Measurements from ENCODE around the gene B3GALNT2. TPM values are rescaled to one million over a fixed set of nuclear protein-coding genes. Genes with fewer than 3 reads are reported as not detected.
A peak's percentile ranks its signal among the peaks of the same experiment; 100 is the strongest.

B3GALNT2 gene
- total RNA-seq, 1 donor = 34.7 TPM

DNA sequence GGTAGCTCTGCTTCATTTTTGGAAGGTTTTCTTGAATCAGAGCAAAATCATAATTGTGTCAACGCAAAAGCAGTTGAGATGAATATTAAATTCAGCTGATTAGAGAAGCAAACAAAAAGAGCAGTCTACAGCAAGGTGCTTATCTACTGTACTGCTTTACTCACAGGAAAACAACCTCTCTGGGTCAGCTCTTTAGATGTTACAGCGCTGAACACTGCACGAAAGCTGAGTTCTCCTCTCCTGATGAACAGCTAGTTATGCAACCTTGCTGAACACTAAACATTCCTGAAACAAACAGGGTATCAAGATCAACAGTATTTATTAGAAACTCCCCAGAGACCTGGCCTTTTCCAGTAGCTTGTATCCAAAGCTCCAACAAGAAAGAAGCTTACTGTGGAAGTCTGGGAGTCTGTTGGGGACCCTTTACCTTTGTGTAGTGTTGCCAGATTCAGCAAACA, 95.7 kb downstream of the B3GALNT2 start:
- no peak overlapping the region for H3K27ac ChIP-seq (ENCODE audit: low read depth, low read length)
- no peak overlapping the region for H2AFZ ChIP-seq (ENCODE audit: low read length)
- peak; percentile 9 for DNase-seq (ENCODE audit: insufficient read length, low spot score, missing footprints)
- TF ChIP-seq, protein P1, sequence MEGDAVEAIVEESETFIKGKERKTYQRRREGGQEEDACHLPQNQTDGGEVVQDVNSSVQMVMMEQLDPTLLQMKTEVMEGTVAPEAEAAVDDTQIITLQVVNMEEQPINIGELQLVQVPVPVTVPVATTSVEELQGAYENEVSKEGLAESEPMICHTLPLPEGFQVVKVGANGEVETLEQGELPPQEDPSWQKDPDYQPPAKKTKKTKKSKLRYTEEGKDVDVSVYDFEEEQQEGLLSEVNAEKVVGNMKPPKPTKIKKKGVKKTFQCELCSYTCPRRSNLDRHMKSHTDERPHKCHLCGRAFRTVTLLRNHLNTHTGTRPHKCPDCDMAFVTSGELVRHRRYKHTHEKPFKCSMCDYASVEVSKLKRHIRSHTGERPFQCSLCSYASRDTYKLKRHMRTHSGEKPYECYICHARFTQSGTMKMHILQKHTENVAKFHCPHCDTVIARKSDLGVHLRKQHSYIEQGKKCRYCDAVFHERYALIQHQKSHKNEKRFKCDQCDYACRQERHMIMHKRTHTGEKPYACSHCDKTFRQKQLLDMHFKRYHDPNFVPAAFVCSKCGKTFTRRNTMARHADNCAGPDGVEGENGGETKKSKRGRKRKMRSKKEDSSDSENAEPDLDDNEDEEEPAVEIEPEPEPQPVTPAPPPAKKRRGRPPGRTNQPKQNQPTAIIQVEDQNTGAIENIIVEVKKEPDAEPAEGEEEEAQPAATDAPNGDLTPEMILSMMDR (IDR thresholded peaks at IDR 0.05; ENCODE audit: extremely low read depth, low read depth, low read length) = no peak
- H3K4me3 ChIP-seq (ENCODE audit: insufficient read depth, low read length) = no peak overlapping the region
- peaks cover 3% of the 10 kb centered on the region for H3K36me3 ChIP-seq (ENCODE audit: insufficient read depth, low read length)
- peaks cover 17% of the 10 kb centered on the region for H4K20me1 ChIP-seq (ENCODE audit: insufficient read depth, low read length)
- H3K27me3 ChIP-seq (ENCODE audit: insufficient read depth, low read length) = no peaks in the 10 kb centered on the region
- H3K4me2 ChIP-seq (ENCODE audit: insufficient read depth, low read length) = no peak overlapping the region
- H3K9me3 ChIP-seq (ENCODE audit: low read depth, low read length) = no peaks in the 10 kb centered on the region
- peaks cover 33% of the 10 kb centered on the region for H3K79me2 ChIP-seq (ENCODE audit: insufficient read depth, low read length)
- H3K4me1 ChIP-seq (ENCODE audit: insufficient read depth, low read length) = peaks cover 2% of the 10 kb centered on the region

DNA sequence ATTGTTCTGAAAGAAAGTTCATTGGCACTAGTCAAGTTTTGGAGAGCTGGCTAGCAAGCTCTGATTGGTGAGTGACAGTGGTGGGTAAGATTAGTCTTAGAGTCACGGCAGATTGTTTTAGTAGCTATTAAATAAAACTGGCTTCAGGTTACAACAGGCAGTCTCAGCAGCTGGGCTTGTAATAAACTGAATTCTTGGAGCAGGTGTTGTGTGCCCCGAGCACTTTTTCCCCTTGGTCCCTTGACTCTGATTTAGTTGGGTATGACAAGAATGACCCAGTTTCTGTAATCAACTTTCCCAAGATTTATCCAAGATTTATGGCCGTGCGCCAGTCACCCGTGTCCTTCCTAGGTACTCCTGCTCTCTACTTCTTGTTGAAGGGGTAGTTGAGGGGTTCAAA, 96.8 kb downstream of the B3GALNT2 start:
- TF ChIP-seq, protein P1 (IDR thresholded peaks at IDR 0.05; ENCODE audit: extremely low read depth, low read depth, low read length) = no peak
- no peaks in the 10 kb centered on the region for H3K27me3 ChIP-seq (ENCODE audit: insufficient read depth, low read length)
- H3K9me3 ChIP-seq (ENCODE audit: low read depth, low read length) = no peaks in the 10 kb centered on the region
- H3K27ac ChIP-seq (ENCODE audit: low read depth, low read length) = no peak overlapping the region
- H3K36me3 ChIP-seq (ENCODE audit: insufficient read depth, low read length) = peaks cover 5% of the 10 kb centered on the region
- H4K20me1 ChIP-seq (ENCODE audit: insufficient read depth, low read length) = peaks cover 18% of the 10 kb centered on the region
- no peak overlapping the region for H2AFZ ChIP-seq (ENCODE audit: low read length)
- H3K79me2 ChIP-seq (ENCODE audit: insufficient read depth, low read length) = peaks cover 43% of the 10 kb centered on the region
- H3K4me3 ChIP-seq (ENCODE audit: insufficient read depth, low read length) = no peak overlapping the region
- H3K4me2 ChIP-seq (ENCODE audit: insufficient read depth, low read length) = no peak overlapping the region
- peaks cover 2% of the 10 kb centered on the region for H3K4me1 ChIP-seq (ENCODE audit: insufficient read depth, low read length)
- DNase-seq (ENCODE audit: insufficient read length, low spot score, missing footprints) = no peak

DNA sequence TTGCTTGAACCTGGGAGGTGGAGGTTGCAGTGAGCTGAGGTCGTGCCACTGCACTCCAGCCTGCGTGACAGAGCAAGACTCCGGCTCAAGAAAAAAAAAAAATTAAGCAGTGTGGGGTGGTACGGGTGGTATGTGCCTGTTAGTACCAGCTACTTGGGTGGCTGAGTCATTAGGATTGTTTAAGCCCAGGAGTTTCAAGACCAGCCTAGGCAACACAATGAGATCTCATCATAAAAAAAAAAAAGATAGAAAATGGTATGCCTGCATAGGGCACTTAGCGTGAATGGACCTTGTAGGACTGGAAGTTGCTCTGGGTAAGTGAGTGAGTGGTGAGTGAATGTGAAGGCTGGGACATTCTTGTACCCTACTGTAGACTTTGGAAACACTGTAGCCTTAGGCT, 100.1 kb downstream of the B3GALNT2 start:
- Histone ChIP-seq H3K4me1 (ENCODE audit: insufficient read depth, low read length) (peaks cover 11% of the 10 kb centered on the region), H3K79me2 (ENCODE audit: insufficient read depth, low read length) (peaks cover 61% of the 10 kb centered on the region)
- DNase-seq (ENCODE audit: insufficient read length, low spot score, missing footprints) = no peak

DNA sequence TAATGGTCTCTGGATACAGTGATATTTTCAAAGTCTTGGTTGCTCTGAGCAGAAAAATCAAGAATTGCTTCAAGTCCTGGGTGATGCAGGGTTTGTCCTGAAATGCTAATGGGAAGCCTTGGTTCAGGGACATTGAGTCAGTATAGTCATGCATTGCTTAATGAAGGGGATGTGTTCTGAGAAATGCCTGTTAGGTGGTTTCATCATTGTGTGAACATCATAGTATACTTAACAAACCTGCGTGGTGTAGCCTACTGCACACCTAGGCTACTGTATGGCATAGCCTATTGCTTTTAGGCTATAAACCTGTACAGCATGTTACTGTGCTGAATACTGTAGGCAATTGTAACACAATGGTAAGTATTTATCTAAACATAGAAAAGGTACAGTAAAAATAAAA, 100.7 kb downstream of the B3GALNT2 start:
- H3K27me3 ChIP-seq (ENCODE audit: insufficient read depth, low read length) = no peaks in the 10 kb centered on the region
- no peak overlapping the region for H3K4me2 ChIP-seq (ENCODE audit: insufficient read depth, low read length)
- H3K27ac ChIP-seq (ENCODE audit: low read depth, low read length) = no peak overlapping the region
- no peak for DNase-seq (ENCODE audit: insufficient read length, low spot score, missing footprints)
- peaks cover 14% of the 10 kb centered on the region for H3K4me1 ChIP-seq (ENCODE audit: insufficient read depth, low read length)
- peaks cover 5% of the 10 kb centered on the region for H3K36me3 ChIP-seq (ENCODE audit: insufficient read depth, low read length)
- TF ChIP-seq, protein P1 (IDR thresholded peaks at IDR 0.05; ENCODE audit: extremely low read depth, low read depth, low read length) = no peak
- no peaks in the 10 kb centered on the region for H3K9me3 ChIP-seq (ENCODE audit: low read depth, low read length)
- peaks cover 61% of the 10 kb centered on the region for H3K79me2 ChIP-seq (ENCODE audit: insufficient read depth, low read length)
- H3K4me3 ChIP-seq (ENCODE audit: insufficient read depth, low read length) = no peak overlapping the region
- peaks cover 8% of the 10 kb centered on the region for H4K20me1 ChIP-seq (ENCODE audit: insufficient read depth, low read length)
- no peak overlapping the region for H2AFZ ChIP-seq (ENCODE audit: low read length)

More for the DNA sequence above, 100.1 kb downstream of the B3GALNT2 start:
- no peak overlapping the region for H3K27ac ChIP-seq (ENCODE audit: low read depth, low read length)
- H3K9me3 ChIP-seq (ENCODE audit: low read depth, low read length) = no peaks in the 10 kb centered on the region
- TF ChIP-seq, protein P1 (IDR thresholded peaks at IDR 0.05; ENCODE audit: extremely low read depth, low read depth, low read length) = no peak
- H3K4me2 ChIP-seq (ENCODE audit: insufficient read depth, low read length) = no peak overlapping the region
- H3K4me3 ChIP-seq (ENCODE audit: insufficient read depth, low read length) = no peak overlapping the region
- H3K36me3 ChIP-seq (ENCODE audit: insufficient read depth, low read length) = peaks cover 5% of the 10 kb centered on the region
- H3K27me3 ChIP-seq (ENCODE audit: insufficient read depth, low read length) = no peaks in the 10 kb centered on the region
- no peak overlapping the region for H2AFZ ChIP-seq (ENCODE audit: low read length)
- peaks cover 12% of the 10 kb centered on the region for H4K20me1 ChIP-seq (ENCODE audit: insufficient read depth, low read length)
